Osteocyte (in vitro differentiated cells): ENCODE results near the gene ANKRD34A. TPM values are rescaled to one million over a fixed set of nuclear protein-coding genes. Genes with fewer than 3 reads are reported as not detected.

ENCODE experiments used
- DNase-seq: peaks from one replicate; pipeline ENCODE4 v3.0.0; 2021; ENCODE audit warnings: mixed read lengths; ENCODE audit not compliant: unreplicated experiment; ENCODE audit errors: extremely low spot score
- H3K27ac Mint-ChIP-seq: one replicate; pipeline ENCODE4 v1.8.0; 2021; ENCODE audit warnings: mild to moderate bottlenecking, mixed read lengths; ENCODE audit not compliant: unreplicated experiment
- H3K27me3 Mint-ChIP-seq: one replicate; pipeline ENCODE4 v1.8.0; 2021; ENCODE audit warnings: mixed read lengths; ENCODE audit not compliant: unreplicated experiment
- H3K36me3 Mint-ChIP-seq: one replicate; pipeline ENCODE4 v1.8.0; 2021; ENCODE audit warnings: mixed read lengths; ENCODE audit not compliant: unreplicated experiment
- H3K4me1 Mint-ChIP-seq: one replicate; pipeline ENCODE4 v1.8.0; 2021; ENCODE audit warnings: mixed read lengths; ENCODE audit not compliant: unreplicated experiment
- H3K4me3 Mint-ChIP-seq: one replicate; pipeline ENCODE4 v1.8.0; 2021; ENCODE audit warnings: mild to moderate bottlenecking, moderate library complexity, mixed read lengths; ENCODE audit not compliant: unreplicated experiment
- H3K9me3 Mint-ChIP-seq: one replicate; pipeline ENCODE4 v1.8.0; 2021; ENCODE audit warnings: mixed read lengths; ENCODE audit not compliant: unreplicated experiment
- total RNA-seq: library from RNA; stranded (reverse); gene quantifications from 2 replicates; pipeline ENCODE4 v1.2.1, GENCODE V29; 2021
- TF ChIP-seq, protein P1 (sequence below): fragments of 200-600 bp; sonication (generic); IDR thresholded peaks from 2 replicates; pipeline ENCODE4 v1.5.0; 2021; ENCODE audit warnings: antibody characterized with exemption, mild to moderate bottlenecking, moderate library complexity

Gene ANKRD34A
- total RNA-seq, 1 donor from 2014 or later, result 1.1 TPM

DNA sequence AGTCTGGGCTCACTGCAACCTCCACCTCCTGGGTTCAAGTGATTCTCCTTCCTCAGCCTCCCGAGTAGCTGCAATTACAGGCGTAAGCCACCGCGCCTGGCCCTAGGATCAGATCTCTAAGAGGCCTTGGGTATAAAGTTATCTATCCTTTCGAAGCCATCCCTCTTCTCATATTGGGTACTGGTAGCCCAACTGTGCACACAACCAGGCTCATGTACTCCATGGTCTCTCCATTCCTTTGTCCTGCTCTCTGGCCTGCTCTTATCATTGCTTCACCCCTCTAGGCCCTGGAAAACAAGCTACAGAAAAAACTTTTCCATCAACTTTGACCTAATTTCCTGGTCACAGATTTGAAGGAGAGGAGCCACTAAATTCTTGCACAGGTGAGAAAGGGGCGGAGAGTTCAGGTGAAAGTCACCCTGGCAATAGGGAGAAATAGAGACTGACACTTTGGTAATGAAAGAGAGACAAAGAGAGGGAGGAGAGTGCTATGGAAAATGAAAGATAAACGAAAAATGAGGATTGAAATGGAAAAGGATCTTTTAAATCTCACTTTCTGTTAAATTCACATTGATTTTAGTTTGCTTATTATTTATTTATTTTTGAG, 26.0 kb upstream of the ANKRD34A start:
- TF ChIP-seq, protein P1, sequence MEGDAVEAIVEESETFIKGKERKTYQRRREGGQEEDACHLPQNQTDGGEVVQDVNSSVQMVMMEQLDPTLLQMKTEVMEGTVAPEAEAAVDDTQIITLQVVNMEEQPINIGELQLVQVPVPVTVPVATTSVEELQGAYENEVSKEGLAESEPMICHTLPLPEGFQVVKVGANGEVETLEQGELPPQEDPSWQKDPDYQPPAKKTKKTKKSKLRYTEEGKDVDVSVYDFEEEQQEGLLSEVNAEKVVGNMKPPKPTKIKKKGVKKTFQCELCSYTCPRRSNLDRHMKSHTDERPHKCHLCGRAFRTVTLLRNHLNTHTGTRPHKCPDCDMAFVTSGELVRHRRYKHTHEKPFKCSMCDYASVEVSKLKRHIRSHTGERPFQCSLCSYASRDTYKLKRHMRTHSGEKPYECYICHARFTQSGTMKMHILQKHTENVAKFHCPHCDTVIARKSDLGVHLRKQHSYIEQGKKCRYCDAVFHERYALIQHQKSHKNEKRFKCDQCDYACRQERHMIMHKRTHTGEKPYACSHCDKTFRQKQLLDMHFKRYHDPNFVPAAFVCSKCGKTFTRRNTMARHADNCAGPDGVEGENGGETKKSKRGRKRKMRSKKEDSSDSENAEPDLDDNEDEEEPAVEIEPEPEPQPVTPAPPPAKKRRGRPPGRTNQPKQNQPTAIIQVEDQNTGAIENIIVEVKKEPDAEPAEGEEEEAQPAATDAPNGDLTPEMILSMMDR, result no peak
- Mint-ChIP-seq H3K36me3 (peaks cover 34% of the 10 kb centered on the region), H3K27me3 (no peaks in the 10 kb centered on the region), H3K27ac (peak overlapping the region; percentile 75), H3K4me1 (peaks cover 55% of the 10 kb centered on the region), H3K9me3 (no peaks in the 10 kb centered on the region), H3K4me3 (no peak overlapping the region)
- DNase-seq, result no peak

DNA sequence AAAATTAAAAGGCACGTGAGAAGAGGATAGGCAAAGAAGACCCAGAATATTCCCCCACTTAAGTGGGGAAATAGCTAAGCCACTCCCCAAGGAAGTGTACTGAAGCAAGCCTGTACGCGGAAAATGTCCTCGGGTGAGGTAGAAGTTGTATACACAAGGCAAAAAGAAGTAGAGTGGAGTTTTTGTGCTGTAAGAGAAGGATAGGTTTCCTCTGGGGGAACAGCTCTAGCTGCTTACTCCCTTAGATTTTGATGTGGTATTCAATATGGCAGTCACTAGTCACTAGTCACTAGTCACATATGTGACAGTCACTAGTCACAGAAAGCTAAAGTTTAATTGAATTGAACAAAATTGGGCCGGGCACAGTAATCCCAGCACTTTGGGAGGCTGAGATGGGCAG, 24.4 kb upstream of the ANKRD34A start:
- Mint-ChIP-seq H3K27me3 (no peaks in the 10 kb centered on the region), H3K4me3 (no peak overlapping the region), H3K9me3 (no peaks in the 10 kb centered on the region), H3K4me1 (peaks cover 51% of the 10 kb centered on the region), H3K36me3 (peaks cover 19% of the 10 kb centered on the region), H3K27ac (peak overlapping the region; percentile 15)
- TF ChIP-seq, protein P1, result no peak
- no peak for DNase-seq

DNA sequence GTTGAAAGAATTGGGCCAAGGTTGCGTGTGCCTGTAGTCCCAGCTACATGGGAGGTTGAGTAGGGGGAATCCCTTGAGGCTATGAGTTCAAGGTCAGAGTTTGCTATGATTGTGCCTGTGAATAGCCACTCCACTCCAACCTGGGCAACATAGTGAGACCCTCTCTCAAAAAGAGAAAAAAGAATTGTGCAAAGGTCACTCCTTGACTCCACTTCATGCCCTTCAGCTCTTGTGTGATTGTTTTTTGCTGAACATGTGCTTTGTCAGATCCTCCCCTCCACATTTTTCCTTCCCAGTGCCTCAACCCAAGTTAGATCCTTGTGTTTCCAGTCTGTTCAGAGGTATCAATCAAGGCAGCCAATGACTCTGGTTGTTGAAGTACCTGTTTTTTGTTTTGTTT, 23.6 kb upstream of the ANKRD34A start:
- no peak overlapping the region for H3K4me3 Mint-ChIP-seq
- DNase-seq, result no peak
- no peaks in the 10 kb centered on the region for H3K9me3 Mint-ChIP-seq
- H3K4me1 Mint-ChIP-seq, result peaks cover 42% of the 10 kb centered on the region
- no peaks in the 10 kb centered on the region for H3K27me3 Mint-ChIP-seq
- TF ChIP-seq, protein P1, result no peak
- no peak overlapping the region for H3K27ac Mint-ChIP-seq
- peaks cover 10% of the 10 kb centered on the region for H3K36me3 Mint-ChIP-seq

DNA sequence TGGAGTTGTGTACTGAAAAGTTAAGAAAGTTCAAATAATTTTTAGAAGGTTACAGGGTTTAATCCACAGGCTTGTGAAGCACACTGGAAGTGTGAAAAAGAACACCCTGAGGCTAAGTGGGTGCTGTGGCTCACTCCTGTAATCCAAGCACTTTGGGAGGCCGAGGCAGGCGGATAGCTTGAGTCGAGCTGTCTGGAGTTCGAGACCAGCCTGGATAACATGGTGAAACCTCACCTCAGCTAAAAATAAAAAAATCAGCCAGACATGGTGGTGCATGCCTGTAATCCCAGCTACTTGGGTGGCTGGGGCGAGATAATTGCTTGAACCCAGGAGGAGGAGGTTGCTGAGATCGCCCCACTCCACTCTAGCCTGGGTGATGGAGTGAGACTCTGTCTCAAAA, 22.2 kb upstream of the ANKRD34A start:
- Mint-ChIP-seq H3K9me3 (no peaks in the 10 kb centered on the region), H3K4me3 (no peak overlapping the region), H3K36me3 (no peaks in the 10 kb centered on the region), H3K4me1 (peaks cover 30% of the 10 kb centered on the region), H3K27me3 (no peaks in the 10 kb centered on the region), H3K27ac (no peak overlapping the region)
- no peak for DNase-seq
- TF ChIP-seq, protein P1, result no peak

DNA sequence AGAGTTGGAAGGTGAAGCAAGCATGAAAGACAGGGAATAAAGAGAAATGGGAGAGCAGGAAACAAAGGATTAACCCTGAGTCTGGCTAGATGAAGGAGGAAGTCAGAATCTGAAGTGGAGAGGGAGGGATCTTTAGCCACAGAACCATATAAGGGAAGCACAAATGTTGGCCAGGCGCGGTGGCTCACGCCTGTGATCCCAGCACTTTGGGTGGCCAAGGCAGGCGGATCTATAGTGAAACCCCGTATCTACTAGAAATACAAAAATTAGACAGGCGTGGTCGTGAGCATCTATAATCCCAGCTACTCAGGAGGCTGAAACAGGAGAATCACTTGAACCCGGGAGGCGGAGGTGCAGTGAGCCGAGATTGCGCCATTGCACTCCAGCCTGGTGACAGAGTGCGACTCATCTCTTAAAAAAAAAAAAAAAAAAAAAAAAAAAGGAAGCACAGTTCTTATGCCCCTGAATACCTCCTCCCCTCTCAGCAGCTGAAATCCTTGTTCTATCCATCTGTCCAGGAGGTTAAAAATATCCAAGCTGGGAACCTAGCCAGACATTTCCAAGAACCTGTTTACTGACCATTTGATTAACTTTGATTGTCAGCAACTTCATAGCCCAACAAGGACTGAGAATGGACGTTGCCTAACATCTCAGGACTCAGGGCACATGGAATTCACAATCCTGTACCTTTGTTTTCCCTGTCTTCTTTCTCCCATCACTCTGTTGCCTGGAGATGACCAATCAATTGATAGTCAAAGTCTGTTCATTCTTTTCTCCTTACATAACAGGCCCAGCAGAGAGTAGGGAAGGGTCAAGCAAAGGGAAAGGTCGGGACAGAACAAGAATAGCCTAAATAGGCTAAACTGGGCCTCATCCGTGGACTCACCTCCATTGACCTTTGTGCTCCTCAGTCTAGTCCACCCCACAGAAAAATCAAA, 21.4 kb upstream of the ANKRD34A start:
- H3K36me3 Mint-ChIP-seq, result no peaks in the 10 kb centered on the region
- no peaks in the 10 kb centered on the region for H3K27me3 Mint-ChIP-seq
- no peak overlapping the region for H3K4me3 Mint-ChIP-seq
- no peaks in the 10 kb centered on the region for H3K9me3 Mint-ChIP-seq
- DNase-seq, result no peak
- peaks cover 24% of the 10 kb centered on the region for H3K4me1 Mint-ChIP-seq
- peak overlapping the region; percentile 65 for H3K27ac Mint-ChIP-seq
- TF ChIP-seq, protein P1, result no peak
